ENCODE results near the gene PLEKHM3.

The PLEKHM3 gene

GRCh38 chr2:207970826-207971180 is 54.5 kb downstream of the PLEKHM3 start:
- Histone ChIP-seq H3K36me3 (ENCODE audit: insufficient read depth, insufficient read length, low read length) (no peaks in the 10 kb centered on the region), H3K4me1 (ENCODE audit: insufficient read depth, insufficient read length) (peaks cover 7% of the 10 kb centered on the region), H3K9me3 (ENCODE audit: insufficient read depth, low read length) (no peaks in the 10 kb centered on the region), H3K4me3 (ENCODE audit: insufficient read length, low read depth) (no peak overlapping the region), H3K9ac (ENCODE audit: insufficient read length, low read depth) (no peak overlapping the region), H3K27me3 (ENCODE audit: insufficient read depth, insufficient read length) (peaks cover 38% of the 10 kb centered on the region)
- TF ChIP-seq SUZ12 (IDR thresholded peaks at IDR 0.05; ENCODE audit: extremely low read depth, insufficient read depth, insufficient read length), result no peak
- no peak for TF ChIP-seq YY1 (IDR thresholded peaks at IDR 0.05; ENCODE audit: insufficient read depth, insufficient read length)
- no peak for TF ChIP-seq ZNF274 (IDR thresholded peaks at IDR 0.05; ENCODE audit: low read depth, low read length)
- DNase-seq (ENCODE audit: low read depth, low spot score), result no peak

GRCh38 chr2:207970147-207970825 is 55.0 kb downstream of the PLEKHM3 start:
- Histone ChIP-seq H3K4me3 (ENCODE audit: insufficient read length, low read depth) (no peak overlapping the region), H3K27me3 (ENCODE audit: insufficient read depth, insufficient read length) (peaks cover 38% of the 10 kb centered on the region), H3K36me3 (ENCODE audit: insufficient read depth, insufficient read length, low read length) (no peaks in the 10 kb centered on the region), H3K9ac (ENCODE audit: insufficient read length, low read depth) (no peak overlapping the region), H3K9me3 (ENCODE audit: insufficient read depth, low read length) (no peaks in the 10 kb centered on the region), H3K4me1 (ENCODE audit: insufficient read depth, insufficient read length) (peaks cover 7% of the 10 kb centered on the region)
- DNase-seq (ENCODE audit: low read depth, low spot score), result peak; percentile 87
- no peak for TF ChIP-seq YY1 (IDR thresholded peaks at IDR 0.05; ENCODE audit: insufficient read depth, insufficient read length)

GRCh38 chr2:207969249-207969648 is 56.1 kb downstream of the PLEKHM3 start:
- Histone ChIP-seq H3K4me1 (ENCODE audit: insufficient read depth, insufficient read length) (peaks cover 6% of the 10 kb centered on the region), H3K9me3 (ENCODE audit: insufficient read depth, low read length) (no peaks in the 10 kb centered on the region), H3K4me3 (ENCODE audit: insufficient read length, low read depth) (no peak overlapping the region), H3K27me3 (ENCODE audit: insufficient read depth, insufficient read length) (peaks cover 38% of the 10 kb centered on the region), H3K9ac (ENCODE audit: insufficient read length, low read depth) (no peak overlapping the region), H3K36me3 (ENCODE audit: insufficient read depth, insufficient read length, low read length) (no peaks in the 10 kb centered on the region)
- no peak for TF ChIP-seq SUZ12 (IDR thresholded peaks at IDR 0.05; ENCODE audit: extremely low read depth, insufficient read depth, insufficient read length)
- no peak for DNase-seq (ENCODE audit: low read depth, low spot score)

GRCh38 chr2:207967121-207967520 is 58.2 kb downstream of the PLEKHM3 start:
- H3K36me3 ChIP-seq (ENCODE audit: insufficient read depth, insufficient read length, low read length), result no peaks in the 10 kb centered on the region
- H3K9ac ChIP-seq (ENCODE audit: insufficient read length, low read depth), result no peak overlapping the region
- H3K4me1 ChIP-seq (ENCODE audit: insufficient read depth, insufficient read length), result peaks cover 4% of the 10 kb centered on the region
- H3K9me3 ChIP-seq (ENCODE audit: insufficient read depth, low read length), result peaks cover 12% of the 10 kb centered on the region
- no peak overlapping the region for H3K4me3 ChIP-seq (ENCODE audit: insufficient read length, low read depth)
- TF ChIP-seq YY1 (IDR thresholded peaks at IDR 0.05; ENCODE audit: insufficient read depth, insufficient read length), result no peak
- peaks cover 37% of the 10 kb centered on the region for H3K27me3 ChIP-seq (ENCODE audit: insufficient read depth, insufficient read length)
- no peak for DNase-seq (ENCODE audit: low read depth, low spot score)

- H3K4me1 ChIP-seq (ENCODE audit: insufficient read depth, insufficient read length), result no peaks in the 10 kb centered on the region
- H3K9me3 ChIP-seq (ENCODE audit: insufficient read depth, low read length), result peaks cover 24% of the 10 kb centered on the region
- no peak overlapping the region for H3K9ac ChIP-seq (ENCODE audit: insufficient read length, low read depth)
- H3K27me3 ChIP-seq (ENCODE audit: insufficient read depth, insufficient read length), result no peaks in the 10 kb centered on the region
- no peaks in the 10 kb centered on the region for H3K36me3 ChIP-seq (ENCODE audit: insufficient read depth, insufficient read length, low read length)
- TF ChIP-seq YY1 (IDR thresholded peaks at IDR 0.05; ENCODE audit: insufficient read depth, insufficient read length) (no peak), SUZ12 (IDR thresholded peaks at IDR 0.05; ENCODE audit: extremely low read depth, insufficient read depth, insufficient read length) (no peak), ZNF274 (IDR thresholded peaks at IDR 0.05; ENCODE audit: low read depth, low read length) (no peak)
- H3K4me3 ChIP-seq (ENCODE audit: insufficient read length, low read depth), result no peak overlapping the region
- no peak for DNase-seq (ENCODE audit: low read depth, low spot score)
Measured at GRCh38 chr2:207960911-207961310, 64.4 kb downstream of the PLEKHM3 start.

GRCh38 chr2:207960090-207960489 is 65.2 kb downstream of the PLEKHM3 start:
- TF ChIP-seq ZNF274 (IDR thresholded peaks at IDR 0.05; ENCODE audit: low read depth, low read length), result no peak
- no peak for TF ChIP-seq YY1 (IDR thresholded peaks at IDR 0.05; ENCODE audit: insufficient read depth, insufficient read length)
- no peak for TF ChIP-seq SUZ12 (IDR thresholded peaks at IDR 0.05; ENCODE audit: extremely low read depth, insufficient read depth, insufficient read length)
- no peak overlapping the region for H3K9ac ChIP-seq (ENCODE audit: insufficient read length, low read depth)
- H3K9me3 ChIP-seq (ENCODE audit: insufficient read depth, low read length), result peaks cover 24% of the 10 kb centered on the region
- H3K4me1 ChIP-seq (ENCODE audit: insufficient read depth, insufficient read length), result no peaks in the 10 kb centered on the region
- DNase-seq (ENCODE audit: low read depth, low spot score), result no peak
- no peaks in the 10 kb centered on the region for H3K36me3 ChIP-seq (ENCODE audit: insufficient read depth, insufficient read length, low read length)
- H3K27me3 ChIP-seq (ENCODE audit: insufficient read depth, insufficient read length), result no peaks in the 10 kb centered on the region
- no peak overlapping the region for H3K4me3 ChIP-seq (ENCODE audit: insufficient read length, low read depth)

- no peak overlapping the region for H3K4me3 ChIP-seq (ENCODE audit: insufficient read length, low read depth)
- peaks cover 8% of the 10 kb centered on the region for H3K9me3 ChIP-seq (ENCODE audit: insufficient read depth, low read length)
- H3K9ac ChIP-seq (ENCODE audit: insufficient read length, low read depth), result no peak overlapping the region
- TF ChIP-seq SUZ12 (IDR thresholded peaks at IDR 0.05; ENCODE audit: extremely low read depth, insufficient read depth, insufficient read length) (no peak), ZNF274 (IDR thresholded peaks at IDR 0.05; ENCODE audit: low read depth, low read length) (no peak), YY1 (IDR thresholded peaks at IDR 0.05; ENCODE audit: insufficient read depth, insufficient read length) (no peak)
- no peak for DNase-seq (ENCODE audit: low read depth, low spot score)
- no peaks in the 10 kb centered on the region for H3K4me1 ChIP-seq (ENCODE audit: insufficient read depth, insufficient read length)
- no peaks in the 10 kb centered on the region for H3K36me3 ChIP-seq (ENCODE audit: insufficient read depth, insufficient read length, low read length)
- no peaks in the 10 kb centered on the region for H3K27me3 ChIP-seq (ENCODE audit: insufficient read depth, insufficient read length)
Measured at GRCh38 chr2:207956771-207957170, 68.6 kb downstream of the PLEKHM3 start.

GRCh38 chr2:207955456-207955855 is 69.9 kb downstream of the PLEKHM3 start:
- H3K4me1 ChIP-seq (ENCODE audit: insufficient read depth, insufficient read length), result no peaks in the 10 kb centered on the region
- no peak overlapping the region for H3K9ac ChIP-seq (ENCODE audit: insufficient read length, low read depth)
- H3K36me3 ChIP-seq (ENCODE audit: insufficient read depth, insufficient read length, low read length), result no peaks in the 10 kb centered on the region
- no peak for DNase-seq (ENCODE audit: low read depth, low spot score)
- no peak overlapping the region for H3K4me3 ChIP-seq (ENCODE audit: insufficient read length, low read depth)
- TF ChIP-seq SUZ12 (IDR thresholded peaks at IDR 0.05; ENCODE audit: extremely low read depth, insufficient read depth, insufficient read length) (no peak), ZNF274 (IDR thresholded peaks at IDR 0.05; ENCODE audit: low read depth, low read length) (no peak), YY1 (IDR thresholded peaks at IDR 0.05; ENCODE audit: insufficient read depth, insufficient read length) (no peak)
- no peaks in the 10 kb centered on the region for H3K27me3 ChIP-seq (ENCODE audit: insufficient read depth, insufficient read length)
- H3K9me3 ChIP-seq (ENCODE audit: insufficient read depth, low read length), result no peaks in the 10 kb centered on the region
